A673 (cell line): ENCODE data around the gene RHBDF2. TPM values are rescaled to one million over a fixed set of nuclear protein-coding genes. Genes with fewer than 3 reads are reported as not detected.

Experiments used
- BruUV-seq: library from RNA; stranded (reverse); fragments of 400-500 nt; replicated peaks from 2 replicates; lab custom pipeline; 2021; lab: Mats Ljungman, UMichigan
- CTCF ChIA-PET: fragments of 300-600 bp; sonication (Branson Sonifier 250); formaldehyde crosslinking; loops from one replicate; lab custom pipeline; 2022; ENCODE audit warnings: antibody characterized with exemption; lab: Charles Lee
- POLR2A ChIA-PET: fragments of 300-600 bp; sonication (Branson Sonifier 250); formaldehyde crosslinking; loops from one replicate; lab custom pipeline; 2022; ENCODE audit warnings: antibody characterized with exemption; ENCODE audit not compliant: low non-redundant PET; lab: Charles Lee
- DNase-seq: peaks from one replicate; pipeline ENCODE4 v3.0.0-alpha.2; 2015; ENCODE audit warnings: low spot score
- H3K27ac ChIP-seq: fragments of 200-600 bp; sonication (generic); 2 replicates; pipeline ENCODE4 v1.5.1; 2016; ENCODE audit warnings: mixed run types, low read depth, mild to moderate bottlenecking, mixed read lengths, antibody characterized with exemption, low read length; ENCODE audit not compliant: poor library complexity, severe bottlenecking
- H3K27me3 ChIP-seq: fragments of 200-600 bp; sonication (generic); replicated peaks from 2 replicates; pipeline ENCODE4 v1.6.1; 2017; ENCODE audit warnings: mixed run types, low read depth, mild to moderate bottlenecking, mixed read lengths, antibody characterized with exemption, low read length; ENCODE audit not compliant: insufficient read depth, poor library complexity
- H3K36me3 ChIP-seq: fragments of 200-600 bp; sonication (generic); 2 replicates; pipeline ENCODE4 v1.6.1; 2016; ENCODE audit warnings: mixed run types, mild to moderate bottlenecking, mixed read lengths, antibody characterized with exemption, low read length; ENCODE audit not compliant: insufficient read depth, poor library complexity, severe bottlenecking
- H3K4me1 ChIP-seq: fragments of 200-600 bp; sonication (generic); 2 replicates; pipeline ENCODE4 v1.6.1; 2017; ENCODE audit warnings: mixed run types, mild to moderate bottlenecking, mixed read lengths, antibody characterized with exemption, low read length; ENCODE audit not compliant: insufficient read depth, poor library complexity, severe bottlenecking
- H3K4me3 ChIP-seq: fragments of 200-600 bp; sonication (generic); 2 replicates; pipeline ENCODE4 v1.5.1; 2016; ENCODE audit warnings: low read depth, mixed run types, mild to moderate bottlenecking, mixed read lengths, low read length; ENCODE audit not compliant: poor library complexity, severe bottlenecking
- H3K9me3 ChIP-seq: fragments of 200-600 bp; sonication (generic); 2 replicates; pipeline ENCODE4 v1.6.1; 2016; ENCODE audit warnings: mixed run types, low read depth, mild to moderate bottlenecking, mixed read lengths, antibody characterized with exemption, low read length; ENCODE audit not compliant: poor library complexity, severe bottlenecking
- EZH2 ChIP-seq: fragments of 200-600 bp; sonication (generic); IDR thresholded peaks from 2 replicates; pipeline ENCODE4 v1.6.1; 2017; ENCODE audit warnings: borderline replicate concordance, low read depth, mild to moderate bottlenecking, mixed read lengths, antibody characterized with exemption, low read length; ENCODE audit not compliant: poor library complexity, severe bottlenecking
- intact Hi-C: fragments of 100-400 bp; cut with micrococcal nuclease; formaldehyde crosslinking; loops from one replicate; pipeline ENCODE4 v1.10.0; 2022; ENCODE audit not compliant: unreplicated experiment
- total RNA-seq: library from RNA; stranded (reverse); gene quantifications from 2 replicates; pipeline ENCODE4 v1.2.3, GENCODE V29; 2021
- TF ChIP-seq, protein P1 (sequence below): fragments of 300-800, 200-600 bp; sonication (generic); conservative IDR thresholded peaks from 2 replicates; pipeline ENCODE4 v1.5.1; 2017; ENCODE audit warnings: low read depth, mild to moderate bottlenecking, antibody characterized with exemption, low read length, moderate library complexity, mixed read lengths

RHBDF2 gene
- total RNA-seq, 1 experiment from 2014 or later = 20.4 TPM

GRCh38 chr17:76467809-76468633, 33.2 kb downstream of the RHBDF2 start:
- CTCF ChIA-PET = interaction anchor here (0.9 kb wide), 1 partner anchor 79 kb away, joined by 4 read pairs; no protein-coding TSS in a partner anchor
- no TSS peak for BruUV-seq
- POLR2A ChIA-PET = no interaction called here
- DNase-seq = no peak
- no peaks in the 10 kb centered on the region for H3K36me3 ChIP-seq
- H3K4me1 ChIP-seq = peaks cover 10% of the 10 kb centered on the region
- no peak for TF ChIP-seq EZH2
- TF ChIP-seq, protein P1, sequence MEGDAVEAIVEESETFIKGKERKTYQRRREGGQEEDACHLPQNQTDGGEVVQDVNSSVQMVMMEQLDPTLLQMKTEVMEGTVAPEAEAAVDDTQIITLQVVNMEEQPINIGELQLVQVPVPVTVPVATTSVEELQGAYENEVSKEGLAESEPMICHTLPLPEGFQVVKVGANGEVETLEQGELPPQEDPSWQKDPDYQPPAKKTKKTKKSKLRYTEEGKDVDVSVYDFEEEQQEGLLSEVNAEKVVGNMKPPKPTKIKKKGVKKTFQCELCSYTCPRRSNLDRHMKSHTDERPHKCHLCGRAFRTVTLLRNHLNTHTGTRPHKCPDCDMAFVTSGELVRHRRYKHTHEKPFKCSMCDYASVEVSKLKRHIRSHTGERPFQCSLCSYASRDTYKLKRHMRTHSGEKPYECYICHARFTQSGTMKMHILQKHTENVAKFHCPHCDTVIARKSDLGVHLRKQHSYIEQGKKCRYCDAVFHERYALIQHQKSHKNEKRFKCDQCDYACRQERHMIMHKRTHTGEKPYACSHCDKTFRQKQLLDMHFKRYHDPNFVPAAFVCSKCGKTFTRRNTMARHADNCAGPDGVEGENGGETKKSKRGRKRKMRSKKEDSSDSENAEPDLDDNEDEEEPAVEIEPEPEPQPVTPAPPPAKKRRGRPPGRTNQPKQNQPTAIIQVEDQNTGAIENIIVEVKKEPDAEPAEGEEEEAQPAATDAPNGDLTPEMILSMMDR = no peak
- H3K27ac ChIP-seq = peak overlapping the region; percentile 57
- intact Hi-C loops = no loop called here
- no peaks in the 10 kb centered on the region for H3K27me3 ChIP-seq
- no peaks in the 10 kb centered on the region for H3K9me3 ChIP-seq
- no peak overlapping the region for H3K4me3 ChIP-seq

DNA sequence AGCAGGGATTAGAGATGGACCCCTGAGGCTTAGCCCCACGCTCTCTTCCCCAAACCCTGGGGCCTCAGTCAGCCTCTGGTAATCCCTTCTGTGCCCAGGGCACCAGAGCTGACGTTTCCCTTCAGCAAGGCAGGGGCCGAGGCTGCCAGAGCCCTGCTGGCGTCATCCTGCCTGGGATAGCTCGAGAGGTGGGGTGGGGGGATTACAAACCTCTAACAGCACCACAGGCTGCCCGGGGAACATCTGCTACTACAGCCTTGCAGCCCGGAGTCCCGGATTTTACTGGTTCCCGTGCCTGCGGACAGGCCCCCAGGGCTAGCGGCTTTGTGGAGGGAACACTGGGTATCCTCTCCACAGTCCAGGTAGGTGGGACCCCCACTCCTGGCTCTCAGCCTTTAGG, 33.9 kb downstream of the RHBDF2 start, which contains the start of gene AANAT:
Gene AANAT, plus strand, starts transcription at position 238 of the 400 bp plus-strand sequence. CDS start 1,144 bp downstream, outside the sequence.
- POLR2A ChIA-PET = no interaction called here
- TF ChIP-seq, protein P1 = no peak
- no peak for TF ChIP-seq EZH2
- CTCF ChIA-PET = interaction anchor here (0.7 to 0.9 kb wide), 3 partner anchors 38 to 217 kb away, joined by 3 to 8 read pairs (median 4); no protein-coding TSS in a partner anchor
- no peak within 1 kb of the TSS for H3K4me3 ChIP-seq
- no TSS peak for BruUV-seq
- intact Hi-C loops = no loop called here
- H3K4me1 ChIP-seq = peaks cover 10% of the 10 kb centered on the region
- H3K27ac ChIP-seq = peak within 1 kb of the TSS; percentile 57
- H3K27me3 ChIP-seq = no peaks in the 10 kb centered on the region
- DNase-seq = peak; percentile 55
- no peaks in the 10 kb centered on the region for H3K36me3 ChIP-seq
- no peaks in the 10 kb centered on the region for H3K9me3 ChIP-seq

DNA sequence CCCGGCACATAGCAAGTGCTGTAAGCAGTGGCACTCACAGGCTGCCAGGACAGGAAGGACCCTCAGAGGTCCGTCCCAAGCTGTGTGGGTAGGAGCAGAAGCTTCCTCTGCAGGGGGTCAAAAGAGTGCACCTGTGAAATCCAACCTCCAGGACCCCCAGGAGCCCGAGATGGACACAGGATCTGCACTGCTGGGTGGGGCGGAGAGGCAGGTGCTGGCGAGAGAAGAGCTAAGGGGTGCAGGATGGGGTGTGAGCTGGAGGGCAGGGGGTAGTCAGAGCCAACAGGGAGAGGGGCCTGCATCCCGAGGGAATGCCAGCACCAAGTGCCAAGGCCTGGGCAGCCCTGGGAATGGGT, 34.5 kb downstream of the RHBDF2 start:
- Histone ChIP-seq H3K27me3 (no peaks in the 10 kb centered on the region), H3K36me3 (no peaks in the 10 kb centered on the region), H3K9me3 (no peaks in the 10 kb centered on the region), H3K4me3 (no peak overlapping the region), H3K4me1 (peaks cover 10% of the 10 kb centered on the region), H3K27ac (no peak overlapping the region)
- DNase-seq = no peak
- intact Hi-C loops = loop anchor here (1.0 kb wide), 2 partner anchors 40 to 81 kb away; no protein-coding TSS in a partner anchor
- POLR2A ChIA-PET = no interaction called here
- CTCF ChIA-PET = interaction anchor here (0.7 to 0.9 kb wide), 3 partner anchors 39 to 218 kb away, joined by 3 to 8 read pairs (median 4); no protein-coding TSS in a partner anchor
- no TSS peak for BruUV-seq
- TF ChIP-seq EZH2 = no peak
